ENCODE data around the gene MIB1.

- no peak for TF ChIP-seq CTCF (conservative IDR thresholded peaks at IDR 0.05; ENCODE audit: low read depth in 2 of 2)
- no peak for TF ChIP-seq REST (IDR thresholded peaks at IDR 0.05; ENCODE audit: unreplicated experiment)
- TF ChIP-seq EZH2 (IDR thresholded peaks at IDR 0.05; ENCODE audit: low read depth, unreplicated experiment) = no peak
- 0 out of 2 replicates have a peak, but pooled peaks have one; percentile 27 for TF ChIP-seq POLR2AphosphoS5 (IDR thresholded peaks at IDR 0.05; ENCODE audit: low read depth)
- no peak for TF ChIP-seq ETS1 (IDR thresholded peaks at IDR 0.05)
- no peak for TF ChIP-seq EZH2phosphoT487 (IDR thresholded peaks at IDR 0.05; ENCODE audit: unreplicated experiment)
- no peak for TF ChIP-seq ZNF331 (CRISPR knock-in tag; IDR thresholded peaks at IDR 0.05; ENCODE audit: low read depth)
- no peak for TF ChIP-seq CREB1 (CRISPR knock-in tag; IDR thresholded peaks at IDR 0.05; ENCODE audit: low read depth)
- no peak for TF ChIP-seq NANOG (IDR thresholded peaks at IDR 0.05; ENCODE audit: borderline replicate concordance)
- TF ChIP-seq JUNB (IDR thresholded peaks at IDR 0.05; ENCODE audit: unreplicated experiment) = no peak
- TF ChIP-seq STAT1 (IDR thresholded peaks at IDR 0.05; ENCODE audit: unreplicated experiment) = no peak
- no peak for TF ChIP-seq ZNF114 (CRISPR knock-in tag; IDR thresholded peaks at IDR 0.05)
- no peak for TF ChIP-seq ZNF462 (CRISPR knock-in tag; IDR thresholded peaks at IDR 0.05)
These were observed 170.3 kb downstream of the MIB1 start for GRCh38 chr18:21910906-21911305.

Measured in GM23338 (cell line).